HG03159 (cell line): ENCODE results near the gene RRAGC.
"Not testable (repeated sequence)": the region's sequence is repeated elsewhere in the genome, so short reads cannot be mapped to it uniquely, and the experiment has no call there.

ENCODE experiments used
- ATAC-seq: cut with Tn5 transposase; IDR thresholded peaks from one replicate; pipeline ENCODE4 v1.9.1; 2021; ENCODE audit warnings: mild to moderate bottlenecking, moderate library complexity; ENCODE audit not compliant: unreplicated experiment

RRAGC gene

GRCh38 chr1:38817267-38818174, 42.1 kb downstream of the RRAGC start:
- no peak for ATAC-seq

- ATAC-seq, result no peak
Measured at GRCh38 chr1:38815903-38816627, 43.5 kb downstream of the RRAGC start.

DNA sequence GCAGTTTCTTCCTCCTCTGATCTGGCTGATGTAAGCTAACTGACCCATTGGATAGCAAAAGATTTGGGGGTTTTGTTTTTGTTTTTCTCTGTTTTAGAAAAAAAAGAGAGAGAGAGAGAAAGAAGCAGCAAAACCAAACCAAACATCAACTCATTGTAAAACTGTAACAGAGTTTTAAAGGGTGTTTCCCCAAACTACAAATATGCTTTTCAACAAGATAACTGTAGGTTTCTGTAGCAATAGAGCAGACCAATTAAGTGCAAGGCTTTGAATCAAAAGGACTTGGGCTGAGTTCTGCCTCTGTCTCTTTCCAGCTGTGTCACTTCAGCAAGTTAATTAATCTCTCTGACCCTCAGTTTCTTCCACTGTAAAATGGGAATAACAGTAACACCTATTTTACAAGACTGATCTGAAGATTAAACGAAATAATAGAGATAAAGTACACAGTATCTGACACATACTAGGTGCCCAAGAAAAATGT, 44.5 kb downstream of the RRAGC start:
- no peak for ATAC-seq

- no peak for ATAC-seq
Measured at GRCh38 chr1:38814444-38814983, 45.1 kb downstream of the RRAGC start.

DNA sequence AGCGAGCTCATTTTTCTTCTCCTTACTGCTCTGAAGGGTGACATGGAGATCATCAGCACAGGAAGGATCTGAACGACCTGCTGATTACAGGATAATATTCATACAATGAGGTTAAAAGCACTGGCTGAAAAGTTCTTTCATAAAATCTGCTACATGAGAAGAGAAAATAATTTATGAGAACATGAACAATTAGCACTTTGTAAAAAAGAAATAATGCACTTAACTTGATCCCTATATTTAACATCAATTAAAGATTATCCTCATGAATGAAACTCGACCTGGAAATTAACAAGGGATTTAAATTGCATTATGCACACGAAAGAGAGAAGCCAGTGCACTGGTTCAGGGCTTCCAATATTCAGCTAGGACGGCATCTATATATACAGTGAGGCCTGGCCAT, 46.6 kb downstream of the RRAGC start:
- no peak for ATAC-seq

- ATAC-seq, result not testable (repeated sequence)
Measured at GRCh38 chr1:38811466-38811865, 48.1 kb downstream of the RRAGC start.

- no peak for ATAC-seq
Measured at GRCh38 chr1:38806090-38806489, 53.5 kb downstream of the RRAGC start.

- ATAC-seq, result no peak
Measured at GRCh38 chr1:38805036-38805435, 54.5 kb downstream of the RRAGC start.

DNA sequence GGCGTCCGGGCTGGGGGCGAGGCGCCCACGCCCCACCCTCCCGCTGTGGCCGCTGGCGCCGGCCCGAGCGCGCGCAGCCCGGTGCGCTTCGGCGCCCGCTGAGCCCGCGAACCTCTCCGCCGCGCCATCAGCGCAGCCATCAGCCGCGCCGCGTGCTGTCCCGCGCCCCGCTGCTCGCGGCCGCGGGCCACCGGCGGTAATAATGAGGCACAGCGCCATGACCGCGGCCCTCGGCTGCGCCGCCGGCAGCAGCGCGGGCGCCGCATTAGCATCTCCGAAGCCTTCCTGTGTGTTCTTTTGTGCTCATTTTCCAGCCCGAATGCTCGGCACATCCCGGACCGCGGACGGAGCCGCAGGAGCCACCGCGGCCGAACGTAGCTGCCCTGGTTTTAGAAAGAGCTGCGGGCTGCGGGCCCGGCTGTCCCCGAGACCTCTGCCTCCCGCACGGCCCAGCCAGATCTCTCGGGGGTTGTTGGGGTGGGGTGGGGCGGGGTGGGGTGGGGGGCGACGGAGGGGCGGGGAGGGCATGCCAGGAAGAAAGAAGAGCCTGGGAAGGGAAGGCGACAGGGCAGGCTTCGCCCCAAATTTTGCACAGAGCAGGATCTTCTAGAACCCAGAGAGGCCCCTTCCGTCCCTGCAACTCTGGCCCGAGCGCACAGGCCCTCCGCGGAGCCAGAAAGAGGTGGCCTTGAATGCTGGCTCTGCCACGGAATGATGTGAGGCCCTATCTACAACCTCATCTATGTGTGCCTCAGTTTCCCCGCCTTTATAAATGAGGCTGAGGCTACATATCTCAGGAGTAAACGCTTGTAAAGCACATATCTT, 55.3 kb downstream of the RRAGC start:
- ATAC-seq, result no peak

DNA sequence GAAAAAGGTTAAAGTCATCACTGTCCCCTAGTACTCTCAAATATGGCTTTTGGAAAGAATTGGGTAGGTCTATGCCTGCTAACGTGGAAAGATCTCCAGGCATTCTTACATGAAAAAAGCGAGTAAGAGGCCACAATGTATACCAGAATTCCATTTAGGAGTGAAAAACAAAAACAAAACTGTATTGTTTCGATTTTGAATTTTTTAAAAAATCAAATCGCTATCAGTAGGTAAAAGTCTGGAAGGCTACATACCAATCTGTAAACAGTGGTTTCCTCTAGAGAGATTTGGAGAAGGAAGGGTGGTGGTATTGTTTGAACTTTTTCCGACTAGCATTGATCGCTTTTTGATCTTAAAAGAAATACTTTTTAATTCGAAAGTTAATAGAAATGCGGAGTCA, 55.9 kb downstream of the RRAGC start:
- ATAC-seq, result no peak

DNA sequence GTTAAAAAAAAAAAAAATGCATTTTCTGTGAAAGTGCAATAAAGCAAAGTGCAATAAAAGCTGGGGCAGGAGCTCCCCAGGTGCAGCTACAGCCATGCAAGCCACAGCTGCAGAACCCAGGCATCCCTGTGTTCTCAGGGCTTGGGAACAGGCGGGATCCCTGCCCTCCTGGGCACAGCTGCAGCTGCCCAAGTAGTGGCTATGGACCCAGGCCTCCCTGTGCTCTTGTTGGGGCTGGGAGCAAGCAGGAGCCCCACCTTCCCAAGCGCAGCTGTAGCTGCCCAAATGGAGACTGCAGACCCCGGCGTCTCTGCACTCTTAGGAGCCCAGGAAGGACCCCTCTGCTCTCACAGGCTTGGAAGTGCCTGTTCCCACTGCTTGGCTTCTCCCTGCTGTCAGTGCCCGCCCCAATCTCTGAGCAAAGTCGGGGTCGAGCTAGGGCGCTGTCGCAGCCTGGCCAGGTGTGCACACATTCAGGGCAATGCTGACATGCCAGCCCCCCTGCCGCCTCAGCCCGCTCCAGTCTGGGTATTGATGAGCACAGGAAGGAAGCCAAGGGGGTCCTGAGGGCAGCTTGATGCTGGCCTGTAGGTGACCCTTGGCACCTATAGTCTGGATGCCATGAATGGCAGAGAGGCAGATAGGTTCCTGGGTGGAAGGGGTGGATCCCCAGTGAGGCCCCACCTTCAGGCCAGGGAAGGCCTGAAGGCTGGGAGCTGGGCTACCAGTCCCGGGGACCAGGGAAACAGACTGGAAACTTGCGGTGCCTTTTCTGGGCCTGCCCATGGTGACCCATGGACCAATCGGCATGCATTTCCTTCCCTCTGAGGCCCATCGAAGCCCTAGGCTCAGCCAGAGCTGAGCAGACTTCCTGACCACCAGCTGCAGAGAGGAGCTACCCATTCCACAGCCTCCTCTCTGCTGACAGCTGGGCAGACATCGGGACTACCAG, 58.6 kb downstream of the RRAGC start:
- no peak for ATAC-seq

GRCh38 chr1:38793299-38793698, 66.3 kb downstream of the RRAGC start:
- ATAC-seq, result no peak

DNA sequence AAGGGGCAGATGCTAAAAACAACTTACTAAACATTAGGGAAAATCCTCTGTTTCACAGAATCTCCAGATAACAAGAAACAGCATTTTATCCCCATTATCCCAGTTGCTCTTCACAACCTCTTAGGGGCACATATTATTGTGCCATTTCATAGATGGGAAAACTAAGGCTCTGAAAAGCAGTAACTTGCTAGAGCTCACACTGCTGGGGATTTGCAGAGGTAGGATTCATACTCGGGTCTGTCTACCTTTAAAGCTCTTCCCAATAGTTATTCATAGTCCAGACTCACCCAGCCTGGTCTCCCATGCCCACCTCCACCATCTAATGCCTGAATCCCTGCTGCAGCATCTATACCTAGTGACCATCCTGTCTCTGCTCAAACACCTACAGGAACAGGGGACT, 67.7 kb downstream of the RRAGC start:
- no peak for ATAC-seq

DNA sequence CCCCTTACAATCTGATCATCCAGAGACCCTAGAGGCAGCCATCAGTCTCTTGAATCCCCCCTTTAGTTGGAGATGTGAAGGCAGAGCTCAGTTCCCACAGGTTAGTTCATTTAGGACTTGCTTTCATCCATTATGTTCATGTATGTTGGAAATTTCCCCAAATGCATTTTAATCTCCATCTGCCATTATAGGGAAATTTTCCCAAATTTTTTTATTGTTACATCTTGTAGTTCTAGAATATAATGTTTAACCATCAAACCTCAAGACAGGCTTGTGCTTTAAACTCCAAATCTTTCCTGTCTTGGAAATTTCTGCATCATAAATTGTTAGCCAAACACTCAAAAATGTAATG, 68.4 kb downstream of the RRAGC start:
- ATAC-seq, result no peak

- ATAC-seq, result no peak
Measured at GRCh38 chr1:38790422-38791163, 69.0 kb downstream of the RRAGC start.

DNA sequence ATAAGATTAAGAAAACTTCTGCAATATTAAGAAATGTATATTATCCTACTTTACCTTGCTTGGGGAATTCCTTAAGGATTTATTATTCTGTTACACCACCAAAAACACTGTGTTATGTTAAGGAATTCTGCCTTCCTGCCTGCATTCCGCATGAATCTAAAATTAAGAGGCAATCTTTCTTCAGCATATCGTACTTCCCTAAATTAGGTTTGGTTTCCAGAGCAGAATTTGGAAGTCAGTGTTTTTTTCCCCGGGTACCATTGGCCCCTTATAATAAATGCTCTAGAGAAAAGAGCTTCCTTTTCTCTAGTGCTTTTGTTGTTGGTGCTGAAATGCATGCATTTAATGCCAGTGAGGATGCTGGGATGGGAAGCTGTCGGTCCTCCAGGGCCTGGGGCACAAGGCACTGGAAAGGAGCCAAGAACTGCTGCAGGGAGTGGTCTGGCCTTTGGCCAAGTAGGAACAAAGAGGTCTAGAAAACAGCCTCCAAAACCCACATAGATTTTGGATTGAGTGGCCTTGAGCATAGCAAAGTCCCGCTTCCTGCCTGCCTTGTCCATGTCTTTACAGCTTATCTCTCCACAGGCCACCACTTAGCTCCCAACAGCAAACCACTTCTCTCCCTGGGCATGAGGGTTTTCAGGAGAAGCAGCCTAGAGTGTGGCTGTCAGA, 69.9 kb downstream of the RRAGC start:
- ATAC-seq, result no peak

DNA sequence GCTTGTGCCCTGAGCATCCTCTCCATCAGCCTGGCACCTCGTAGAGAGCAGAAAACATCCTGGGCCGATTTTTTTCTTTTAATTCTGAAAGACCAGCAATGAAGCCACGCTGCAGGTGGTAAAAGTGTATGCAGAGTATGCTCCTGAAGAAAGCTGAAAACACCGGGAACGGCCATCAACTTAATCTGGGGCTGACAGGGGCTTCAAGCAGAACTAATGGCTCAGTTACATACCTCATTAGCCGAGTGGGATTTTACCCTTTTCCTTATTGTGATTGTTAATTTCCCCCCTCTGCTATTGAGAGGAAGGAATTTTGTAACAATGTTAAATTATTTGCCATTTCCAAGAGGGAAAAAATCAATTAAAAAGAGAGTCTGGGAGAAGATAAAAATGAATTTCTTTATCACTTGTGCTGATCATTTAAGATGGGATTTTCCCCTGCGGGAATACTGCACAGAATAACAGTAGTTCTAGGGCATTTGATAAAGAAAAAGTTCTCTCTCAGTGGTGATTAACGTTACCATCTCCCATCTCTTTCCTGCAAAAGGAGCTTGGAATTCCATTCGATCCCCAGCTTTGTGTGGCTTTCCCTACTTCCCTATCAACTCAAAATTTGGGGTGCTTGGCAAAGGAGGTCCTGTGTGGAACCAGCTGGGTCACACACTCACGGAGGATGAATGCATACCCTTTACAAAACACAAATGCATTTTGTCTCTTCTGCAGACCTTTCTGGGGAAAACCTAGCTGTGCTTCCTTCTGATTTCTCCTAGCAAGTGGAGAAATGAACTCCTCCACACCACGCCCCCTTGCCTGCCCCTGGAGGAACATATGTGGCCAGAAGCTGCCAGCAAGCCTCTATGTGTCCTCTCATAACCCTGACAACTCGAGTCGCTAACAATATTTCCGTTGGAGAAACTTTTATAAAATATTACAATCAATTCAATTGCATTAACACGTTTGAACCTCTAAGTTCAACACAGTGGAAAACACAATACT, 70.9 kb downstream of the RRAGC start:
- no peak for ATAC-seq
